GM23248 (cell line): Measurements from ENCODE around the gene TAS2R50. TPM values are rescaled to one million over a fixed set of nuclear protein-coding genes. Genes with fewer than 3 reads are reported as not detected.

Source experiments
- DNase-seq: peaks from one replicate; pipeline ENCODE4 v3.0.0-alpha.2; 2015
- H2AFZ ChIP-seq: fragments of 200-600 bp; sonication (generic); 2 replicates; pipeline ENCODE4 v1.6.1; 2016; ENCODE audit warnings: antibody characterized with exemption
- H3F3A ChIP-seq: fragments of 200-600 bp; sonication (generic); 2 replicates; pipeline ENCODE4 v1.6.1; 2016; ENCODE audit warnings: mild to moderate bottlenecking, antibody characterized with exemption, mixed run types; ENCODE audit not compliant: insufficient read depth
- H3K27ac ChIP-seq: fragments of 200-600 bp; sonication (generic); 2 replicates; pipeline ENCODE4 v1.5.1; 2016; ENCODE audit warnings: mild to moderate bottlenecking
- H3K27me3 ChIP-seq: fragments of 200-600 bp; sonication (generic); replicated peaks from 2 replicates; pipeline ENCODE4 v1.6.1; 2016; ENCODE audit warnings: mild to moderate bottlenecking; ENCODE audit not compliant: insufficient read depth
- H3K36me3 ChIP-seq: fragments of 200-600 bp; sonication (generic); 2 replicates; pipeline ENCODE4 v1.6.1; 2016; ENCODE audit warnings: low read depth, mild to moderate bottlenecking
- H3K4me1 ChIP-seq: fragments of 200-600 bp; sonication (generic); 2 replicates; pipeline ENCODE4 v1.6.1; 2016; ENCODE audit warnings: mild to moderate bottlenecking; ENCODE audit not compliant: insufficient read depth
- H3K4me2 ChIP-seq: fragments of 200-600 bp; sonication (generic); one replicate; pipeline ENCODE4 v1.6.1; 2016; ENCODE audit warnings: mild to moderate bottlenecking; ENCODE audit not compliant: unreplicated experiment
- H3K4me3 ChIP-seq: fragments of 200-600 bp; sonication (generic); 2 replicates; pipeline ENCODE4 v1.5.1; 2016; ENCODE audit warnings: mild to moderate bottlenecking
- H3K79me2 ChIP-seq: fragments of 200-600 bp; sonication (generic); 2 replicates; pipeline ENCODE4 v1.6.1; 2016; ENCODE audit warnings: mild to moderate bottlenecking; ENCODE audit not compliant: insufficient read depth
- H3K9ac ChIP-seq: fragments of 200-600 bp; sonication (generic); 2 replicates; pipeline ENCODE4 v1.6.1; 2016; ENCODE audit warnings: mild to moderate bottlenecking
- H3K9me2 ChIP-seq: fragments of 200-600 bp; sonication (generic); 2 replicates; pipeline ENCODE4 v1.6.1; 2016; ENCODE audit warnings: mixed run types, mild to moderate bottlenecking, moderate library complexity; ENCODE audit not compliant: insufficient read depth
- H3K9me3 ChIP-seq: fragments of 200-600 bp; sonication (generic); one replicate; pipeline ENCODE4 v1.6.1; 2017; ENCODE audit warnings: low read depth
- H4K20me1 ChIP-seq: fragments of 200-600 bp; sonication (generic); 2 replicates; pipeline ENCODE4 v1.6.0; 2016; ENCODE audit not compliant: insufficient read depth
- EZH2 ChIP-seq: fragments of 200-600 bp; sonication (generic); IDR thresholded peaks from 2 replicates; pipeline ENCODE4 v1.6.1; 2018; ENCODE audit warnings: antibody characterized with exemption, mild to moderate bottlenecking; ENCODE audit not compliant: insufficient read depth, poor library complexity, severe bottlenecking
- EZH2phosphoT487 ChIP-seq: fragments of 200-600 bp; sonication (generic); IDR thresholded peaks from 2 replicates; pipeline ENCODE4 v1.6.1; 2018; ENCODE audit warnings: antibody characterized with exemption, moderate library complexity, mild to moderate bottlenecking, low read depth; ENCODE audit not compliant: insufficient read depth
- WGBS, 2 experiments: methylation state at CpG; one replicate each; pipeline ENCODE4 v1.1.6; 2015 to 2017; ENCODE audit warnings: low lambda C conversion rate in 2 of 2, low coverage in 1 of 2; ENCODE audit errors: missing lambda C conversion rate in 2 of 2; 5-methylcytosine and 5-hydroxymethylcytosine counted together
- in situ Hi-C: fragments of 300-500 bp; cut with MboI; formaldehyde crosslinking; loops from 2 replicates; pipeline ENCODE4 v1.15.0; 2020
- polyA plus RNA-seq: library from polyadenylated mRNA; unstranded; fragments of >200 nt; fragmentation: Nextera tagmentation; extraction: Ambion mirVana; gene quantifications from 2 replicates; pipeline ENCODE4 v1.2.1, GENCODE V29; 2016
- total RNA-seq: library from RNA; depleted of rRNA; stranded (reverse); fragments of >200 nt; shearing (Covaris generic); gene quantifications from 2 replicates; pipeline ENCODE4 v1.2.3, GENCODE V29; 2014; rRNA removed

Gene TAS2R50
- total and polyA plus RNA-seq, 2 experiments from 2014 or later, result 0.32 TPM; not detected in 1

- no peak overlapping the region for H2AFZ ChIP-seq
- no peaks in the 10 kb centered on the region for H3K27me3 ChIP-seq
- H3K9me2 ChIP-seq, result no peaks in the 10 kb centered on the region
- WGBS, 2 experiments, result 42 to 51% methylated on average over 2 of the region's 2 CpGs
- H3K4me1 ChIP-seq, result peaks cover 13% of the 10 kb centered on the region
- no peak overlapping the region for H3K4me2 ChIP-seq
- TF ChIP-seq EZH2, result no peak
- no peak for TF ChIP-seq EZH2phosphoT487
- H3K79me2 ChIP-seq, result no peaks in the 10 kb centered on the region
- no peaks in the 10 kb centered on the region for H4K20me1 ChIP-seq
- H3K4me3 ChIP-seq, result no peak overlapping the region
- H3K27ac ChIP-seq, result peak overlapping the region; percentile 54
- peak; percentile 88 for DNase-seq
- in situ Hi-C loops, result no loop called here
- H3F3A ChIP-seq, result peaks cover 14% of the 10 kb centered on the region
- H3K9me3 ChIP-seq, result no peaks in the 10 kb centered on the region
- no peak overlapping the region for H3K9ac ChIP-seq
- H3K36me3 ChIP-seq, result no peaks in the 10 kb centered on the region
Observed at GRCh38 chr12:10940389-10940788, 46.3 kb downstream of the TAS2R50 start.

GRCh38 chr12:10939163-10939562 is 47.5 kb downstream of the TAS2R50 start, which contains the start of gene TAS2R14:
Gene TAS2R14, minus strand, starts transcription at chr12:10939263. Its CDS starts 56 bp downstream, at chr12:10939207.
- no peak within 1 kb of the TSS for H3K4me2 ChIP-seq
- H3K9me3 ChIP-seq, result no peaks in the 10 kb centered on the region
- H3F3A ChIP-seq, result peaks cover 14% of the 10 kb centered on the region
- 63 to 68% methylated on average over 1 of the region's 1 CpG for WGBS, 2 experiments
- peaks cover 13% of the 10 kb centered on the region for H3K4me1 ChIP-seq
- no peaks in the 10 kb centered on the region for H3K36me3 ChIP-seq
- no peak for TF ChIP-seq EZH2phosphoT487
- TF ChIP-seq EZH2, result no peak
- no peaks in the 10 kb centered on the region for H3K79me2 ChIP-seq
- H3K9ac ChIP-seq, result no peak within 1 kb of the TSS
- H3K27me3 ChIP-seq, result no peaks in the 10 kb centered on the region
- DNase-seq, result no peak
- H4K20me1 ChIP-seq, result no peaks in the 10 kb centered on the region
- in situ Hi-C loops, result no loop called here
- no peak within 1 kb of the TSS for H2AFZ ChIP-seq
- H3K4me3 ChIP-seq, result no peak within 1 kb of the TSS
- no peaks in the 10 kb centered on the region for H3K9me2 ChIP-seq
- H3K27ac ChIP-seq, result peak within 1 kb of the TSS; percentile 52

- Histone ChIP-seq H3K4me3 (no peak overlapping the region), H2AFZ (no peak overlapping the region), H3K36me3 (no peaks in the 10 kb centered on the region), H3F3A (peaks cover 14% of the 10 kb centered on the region), H3K9me3 (no peaks in the 10 kb centered on the region), H3K4me1 (peaks cover 13% of the 10 kb centered on the region), H3K4me2 (no peak overlapping the region), H3K27me3 (no peaks in the 10 kb centered on the region), H3K79me2 (no peaks in the 10 kb centered on the region), H3K27ac (no peak overlapping the region), H4K20me1 (no peaks in the 10 kb centered on the region), H3K9me2 (no peaks in the 10 kb centered on the region), H3K9ac (no peak overlapping the region)
- no peak for DNase-seq
- WGBS, 2 experiments, result 92 to 100% methylated on average over 1 of the region's 1 CpG
- no peak for TF ChIP-seq EZH2phosphoT487
- TF ChIP-seq EZH2, result no peak
- in situ Hi-C loops, result no loop called here
Observed at GRCh38 chr12:10936506-10936905, 50.2 kb downstream of the TAS2R50 start.

Other genes starting within 250 kb of the TAS2R50 start
- not detected in 2 replicates for gene TAS2R7, start 184.3 kb downstream of the TAS2R50 start, total RNA-seq
- not detected in 2 replicates for gene TAS2R7, start 184.3 kb downstream of the TAS2R50 start, polyA plus RNA-seq
- not detected in 2 replicates for gene TAS2R8, start 179.6 kb downstream of the TAS2R50 start, total RNA-seq
- not detected in 2 replicates for gene TAS2R8, start 179.6 kb downstream of the TAS2R50 start, polyA plus RNA-seq
- not detected in 2 replicates for gene TAS2R9, start 176.7 kb downstream of the TAS2R50 start, total RNA-seq
- gene TAS2R9, start 176.7 kb downstream of the TAS2R50 start, polyA plus RNA-seq, result not detected in 2 replicates
- not detected in 2 replicates for gene TAS2R10, start 160.6 kb downstream of the TAS2R50 start, total RNA-seq
- not detected in 2 replicates for gene TAS2R10, start 160.6 kb downstream of the TAS2R50 start, polyA plus RNA-seq
- gene PRR4, start 137.4 kb downstream of the TAS2R50 start, total RNA-seq, result 1.1 TPM in 1 of 2 replicates, not detected in the other
- gene PRR4, start 137.4 kb downstream of the TAS2R50 start, polyA plus RNA-seq, result 1.8 and 3.9 TPM in 2 replicates
- 4.8 and 7.3 TPM in 2 replicates for gene PRH1, start 102.7 kb downstream of the TAS2R50 start, total RNA-seq
- gene PRH1, start 102.7 kb downstream of the TAS2R50 start, polyA plus RNA-seq, result 8.4 and 10.7 TPM in 2 replicates
- gene TAS2R13, start 77.3 kb downstream of the TAS2R50 start, total RNA-seq, result 0.13 and 0.32 TPM in 2 replicates
- gene TAS2R13, start 77.3 kb downstream of the TAS2R50 start, polyA plus RNA-seq, result not detected in 2 replicates
- gene PRH2, start 57.7 kb downstream of the TAS2R50 start, total RNA-seq, result 2.5 TPM in 1 of 2 replicates, not detected in the other
- 0.53 TPM in 1 of 2 replicates, not detected in the other for gene PRH2, start 57.7 kb downstream of the TAS2R50 start, polyA plus RNA-seq
- gene TAS2R14, start 47.6 kb downstream of the TAS2R50 start, total RNA-seq, result 0.76 and 1.2 TPM in 2 replicates
- gene TAS2R14, start 47.6 kb downstream of the TAS2R50 start, polyA plus RNA-seq, result 3.0 and 3.4 TPM in 2 replicates
- gene TAS2R20, start 11.4 kb upstream of the TAS2R50 start, total RNA-seq, result 1.8 and 2.5 TPM in 2 replicates
- not detected in 2 replicates for gene TAS2R20, start 11.4 kb upstream of the TAS2R50 start, polyA plus RNA-seq
- gene TAS2R19, start 35.7 kb upstream of the TAS2R50 start, total RNA-seq, result 2.6 and 3.7 TPM in 2 replicates
- gene TAS2R19, start 35.7 kb upstream of the TAS2R50 start, polyA plus RNA-seq, result not detected in 2 replicates
- gene TAS2R31, start 44.5 kb upstream of the TAS2R50 start, total RNA-seq, result 0.97 and 1.4 TPM in 2 replicates
- gene TAS2R31, start 44.5 kb upstream of the TAS2R50 start, polyA plus RNA-seq, result 0.24 TPM in 1 of 2 replicates, not detected in the other
- not detected in 2 replicates for gene TAS2R46, start 75.4 kb upstream of the TAS2R50 start, total RNA-seq
- gene TAS2R46, start 75.4 kb upstream of the TAS2R50 start, polyA plus RNA-seq, result not detected in 2 replicates
- 0.63 TPM in 1 of 2 replicates, not detected in the other for gene TAS2R43, start 105.4 kb upstream of the TAS2R50 start, total RNA-seq
- not detected in 2 replicates for gene TAS2R43, start 105.4 kb upstream of the TAS2R50 start, polyA plus RNA-seq
- 0.13 and 0.32 TPM in 2 replicates for gene TAS2R30, start 147.7 kb upstream of the TAS2R50 start, total RNA-seq
- gene TAS2R30, start 147.7 kb upstream of the TAS2R50 start, polyA plus RNA-seq, result not detected in 2 replicates
- gene SMIM10L1, start 184.3 kb upstream of the TAS2R50 start, total RNA-seq, result 6.2 and 10.2 TPM in 2 replicates
- gene SMIM10L1, start 184.3 kb upstream of the TAS2R50 start, polyA plus RNA-seq, result 15.8 and 16.6 TPM in 2 replicates
- gene TAS2R42, start 200.0 kb upstream of the TAS2R50 start, total RNA-seq, result not detected in 2 replicates
- not detected in 2 replicates for gene TAS2R42, start 200.0 kb upstream of the TAS2R50 start, polyA plus RNA-seq